Cardiac fibroblast (primary cell): ENCODE measurements around the gene NAT14.

Source experiments
- DNase-seq, 2 donors: peaks; one replicate each; pipeline versions ENCODE4 v3.0.0 to v3.0.0-alpha.2; 2010; ENCODE audit warnings: low read depth in 2 of 2
- H3K4me3 ChIP-seq, 2 donors: replicated peaks in 1 of 2; 1 replicate in 1 of 2; 2 replicates in 1 of 2; pipeline ENCODE4 v1.5.1; 2011; ENCODE audit warnings: low read depth in 2 of 2, low read length in 2 of 2, mild to moderate bottlenecking in 2 of 2, moderate library complexity in 1 of 2
- CTCF ChIP-seq: IDR thresholded peaks from one replicate; pipeline ENCODE4 v1.5.1; 2011; ENCODE audit warnings: low read depth, mild to moderate bottlenecking, low read length, inconsistent platforms

Gene NAT14

DNA sequence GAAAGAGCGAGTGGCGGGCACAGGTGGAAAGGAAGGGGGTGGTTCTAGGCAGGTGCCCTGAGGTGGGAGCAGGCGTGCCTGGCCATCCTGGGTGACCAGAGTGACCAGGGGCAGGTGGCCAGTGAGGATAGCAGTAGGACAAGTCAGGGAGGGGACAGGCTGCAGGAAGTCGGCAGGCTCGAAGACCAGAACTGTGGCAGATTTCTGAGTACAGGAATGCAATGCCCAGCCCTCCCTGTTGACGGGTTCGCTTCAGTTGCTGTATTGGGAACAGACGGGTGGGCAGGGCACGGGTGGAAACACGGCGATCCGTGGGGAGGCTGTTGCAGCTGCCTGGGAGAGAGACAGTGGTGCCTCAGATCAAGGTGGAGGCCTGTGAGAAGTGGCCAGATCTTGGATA, 6.6 kb upstream of the NAT14 start:
- TF ChIP-seq CTCF, result no peak
- DNase-seq, result no peak
- no peak overlapping the region for H3K4me3 ChIP-seq

GRCh38 chr19:55479045-55479444, 5.9 kb upstream of the NAT14 start:
- no peak overlapping the region for H3K4me3 ChIP-seq
- DNase-seq, result no peak
- no peak for TF ChIP-seq CTCF

GRCh38 chr19:55479451-55480230, 5.3 kb upstream of the NAT14 start:
- H3K4me3 ChIP-seq, result no peak overlapping the region
- no peak for TF ChIP-seq CTCF
- DNase-seq, result no peak

DNA sequence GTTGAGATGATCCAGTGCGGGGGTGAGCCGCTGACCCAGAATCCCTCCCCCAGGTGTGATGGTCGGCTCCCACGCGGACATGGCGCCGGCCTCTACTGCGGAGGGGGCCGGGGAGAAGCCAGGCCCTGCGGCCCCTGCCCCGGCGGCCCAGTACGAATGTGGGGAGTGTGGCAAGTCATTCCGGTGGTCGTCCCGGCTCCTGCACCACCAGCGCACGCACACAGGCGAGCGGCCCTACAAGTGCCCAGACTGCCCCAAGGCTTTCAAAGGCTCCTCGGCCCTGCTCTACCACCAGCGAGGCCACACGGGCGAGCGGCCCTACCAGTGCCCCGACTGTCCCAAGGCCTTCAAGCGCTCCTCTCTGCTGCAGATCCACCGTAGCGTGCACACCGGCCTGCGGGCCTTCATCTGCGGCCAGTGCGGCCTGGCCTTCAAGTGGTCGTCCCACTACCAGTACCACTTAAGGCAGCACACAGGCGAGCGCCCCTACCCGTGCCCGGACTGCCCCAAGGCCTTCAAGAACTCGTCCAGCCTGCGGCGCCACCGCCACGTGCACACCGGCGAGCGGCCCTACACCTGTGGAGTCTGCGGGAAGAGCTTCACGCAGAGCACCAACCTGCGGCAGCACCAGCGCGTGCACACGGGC, 3.7 kb upstream of the NAT14 start:
- no peak for TF ChIP-seq CTCF
- no peak for DNase-seq
- H3K4me3 ChIP-seq, result no peak overlapping the region

DNA sequence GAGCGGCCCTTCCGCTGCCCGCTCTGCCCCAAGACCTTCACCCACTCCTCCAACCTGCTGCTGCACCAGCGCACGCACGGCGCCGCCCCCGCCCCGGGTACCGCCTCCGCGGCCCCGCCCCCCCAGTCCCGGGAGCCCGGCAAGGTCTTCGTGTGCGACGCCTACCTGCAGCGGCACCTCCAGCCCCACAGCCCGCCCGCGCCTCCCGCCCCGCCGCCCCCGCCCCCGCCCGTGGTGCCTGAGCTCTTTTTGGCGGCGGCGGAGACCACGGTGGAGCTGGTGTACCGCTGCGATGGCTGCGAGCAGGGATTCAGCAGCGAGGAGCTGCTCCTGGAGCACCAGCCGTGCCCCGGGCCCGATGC, 3.2 kb upstream of the NAT14 start:
- DNase-seq, result no peak
- no peak for TF ChIP-seq CTCF
- H3K4me3 ChIP-seq, result no peak overlapping the region

- H3K4me3 ChIP-seq, result no peak overlapping the region
- TF ChIP-seq CTCF, result no peak
- DNase-seq, result no peak
Measured at GRCh38 chr19:55482156-55482961, 2.6 kb upstream of the NAT14 start.
